Left ventricle myocardium inferior (tissue), 1 donor: ENCODE results near the gene NCK2. TPM values are rescaled to one million over a fixed set of nuclear protein-coding genes. Genes with fewer than 3 reads are reported as not detected.
A peak's percentile ranks its signal among the peaks of the same experiment; 100 is the strongest.

ENCODE experiments used
- DNase-seq: peaks from one replicate; pipeline ENCODE4 v3.0.0-alpha.2; 2020
- H3K27ac ChIP-seq: fragments of 200-600 bp; replicated peaks from 2 replicates; pipeline ENCODE4 v1.8.0; 2021
- H3K27me3 ChIP-seq: fragments of 200-600 bp; 2 replicates; pipeline ENCODE4 v1.8.0; 2021; ENCODE audit warnings: low read depth
- H3K36me3 ChIP-seq: fragments of 200-600 bp; 2 replicates; pipeline ENCODE4 v1.8.0; 2021
- H3K4me1 ChIP-seq: fragments of 200-600 bp; 2 replicates; pipeline ENCODE4 v1.8.0; 2021
- H3K4me3 ChIP-seq: fragments of 200-600 bp; 2 replicates; pipeline ENCODE4 v1.8.0; 2021; ENCODE audit warnings: mild to moderate bottlenecking, moderate library complexity
- H3K9me3 ChIP-seq: fragments of 200-600 bp; replicated peaks from 2 replicates; pipeline ENCODE4 v1.8.0; 2021
- intact Hi-C: fragments of 100-400 bp; cut with micrococcal nuclease; formaldehyde crosslinking; loops from one replicate; pipeline ENCODE4 v1.11.0; 2022
- total RNA-seq: library from RNA; stranded (reverse); fragmentation: NEBNext Ultra II Directional; extraction: Animal tissue kit (Norgen Biotek cat#: 25700); gene quantifications from one replicate; pipeline ENCODE4 v1.2.1, GENCODE V29; 2021
- TF ChIP-seq, protein P1 (sequence below): fragments of 200-600 bp; IDR thresholded peaks from 2 replicates; pipeline ENCODE4 v1.8.0; 2021; ENCODE audit warnings: antibody characterized with exemption, mild to moderate bottlenecking, borderline replicate concordance
- donor health status: DM: no; HTN: yes; CAD: no; lungs with severe emphysema.

Gene NCK2
- total RNA-seq, 1 donor from 2014 or later: 24.7 TPM

DNA sequence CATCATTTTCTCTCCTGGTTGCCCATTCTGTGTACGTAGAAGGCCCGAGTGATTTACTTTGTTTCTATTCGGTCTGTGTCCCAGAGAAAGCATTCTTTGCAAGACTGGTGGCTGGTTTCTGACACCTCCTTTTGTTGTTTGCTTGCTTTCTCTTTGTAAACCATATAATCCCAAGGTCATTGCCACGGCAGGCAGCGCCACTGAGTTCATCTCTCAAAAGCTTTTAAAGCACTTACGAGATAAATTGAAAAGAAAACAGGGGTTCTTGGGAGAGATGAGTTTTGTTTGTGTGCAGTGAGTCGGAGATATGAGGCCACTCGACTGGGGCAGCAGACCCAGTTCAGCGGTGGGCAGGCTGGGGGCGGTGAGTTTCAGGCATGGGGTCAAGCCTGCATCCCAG is 137.6 kb downstream of the NCK2 start:
- DNase-seq: no peak
- H3K9me3 ChIP-seq: peaks cover 7% of the 10 kb centered on the region
- H3K4me3 ChIP-seq: no peak overlapping the region
- H3K4me1 ChIP-seq: peaks cover 61% of the 10 kb centered on the region
- H3K36me3 ChIP-seq: peaks cover 15% of the 10 kb centered on the region
- TF ChIP-seq, protein P1, sequence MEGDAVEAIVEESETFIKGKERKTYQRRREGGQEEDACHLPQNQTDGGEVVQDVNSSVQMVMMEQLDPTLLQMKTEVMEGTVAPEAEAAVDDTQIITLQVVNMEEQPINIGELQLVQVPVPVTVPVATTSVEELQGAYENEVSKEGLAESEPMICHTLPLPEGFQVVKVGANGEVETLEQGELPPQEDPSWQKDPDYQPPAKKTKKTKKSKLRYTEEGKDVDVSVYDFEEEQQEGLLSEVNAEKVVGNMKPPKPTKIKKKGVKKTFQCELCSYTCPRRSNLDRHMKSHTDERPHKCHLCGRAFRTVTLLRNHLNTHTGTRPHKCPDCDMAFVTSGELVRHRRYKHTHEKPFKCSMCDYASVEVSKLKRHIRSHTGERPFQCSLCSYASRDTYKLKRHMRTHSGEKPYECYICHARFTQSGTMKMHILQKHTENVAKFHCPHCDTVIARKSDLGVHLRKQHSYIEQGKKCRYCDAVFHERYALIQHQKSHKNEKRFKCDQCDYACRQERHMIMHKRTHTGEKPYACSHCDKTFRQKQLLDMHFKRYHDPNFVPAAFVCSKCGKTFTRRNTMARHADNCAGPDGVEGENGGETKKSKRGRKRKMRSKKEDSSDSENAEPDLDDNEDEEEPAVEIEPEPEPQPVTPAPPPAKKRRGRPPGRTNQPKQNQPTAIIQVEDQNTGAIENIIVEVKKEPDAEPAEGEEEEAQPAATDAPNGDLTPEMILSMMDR: no peak
- intact Hi-C loops: loop anchor here (10.0 kb wide), 1 partner anchor 88 kb away; no protein-coding TSS in a partner anchor
- no peaks in the 10 kb centered on the region for H3K27me3 ChIP-seq
- H3K27ac ChIP-seq: no peak overlapping the region

DNA sequence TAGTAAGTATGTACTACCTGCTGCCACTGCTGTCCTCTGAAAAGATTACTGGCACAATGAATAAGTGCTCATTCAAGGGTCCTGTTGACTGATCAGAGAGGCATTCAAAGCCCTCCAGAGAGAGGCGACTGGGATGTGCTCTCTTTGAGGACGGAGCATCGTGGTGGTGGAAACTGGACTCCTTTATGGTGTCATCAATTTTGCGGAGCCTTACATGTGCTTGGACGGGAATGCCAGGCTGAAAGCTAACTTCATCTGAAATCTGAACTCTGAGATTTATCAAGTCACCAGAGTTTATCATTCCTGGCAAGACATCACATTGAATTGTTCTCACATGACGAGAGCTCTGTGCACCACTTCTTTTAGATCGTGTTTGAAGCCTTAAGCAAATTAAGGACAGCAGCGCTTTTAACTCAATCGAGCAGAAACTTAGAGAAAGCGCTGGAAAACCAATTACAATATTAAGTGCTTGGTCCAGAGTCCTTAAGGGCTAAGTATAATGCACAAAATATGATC is 138.3 kb downstream of the NCK2 start:
- intact Hi-C loops: loop anchor here (10.0 kb wide), 1 partner anchor 88 kb away; no protein-coding TSS in a partner anchor
- Histone ChIP-seq H3K27me3 (no peaks in the 10 kb centered on the region), H3K4me1 (peaks cover 61% of the 10 kb centered on the region), H3K4me3 (no peak overlapping the region), H3K27ac (peak overlapping the region; percentile 69), H3K9me3 (peaks cover 7% of the 10 kb centered on the region), H3K36me3 (peaks cover 15% of the 10 kb centered on the region)
- TF ChIP-seq, protein P1: no peak
- DNase-seq: no peak

DNA sequence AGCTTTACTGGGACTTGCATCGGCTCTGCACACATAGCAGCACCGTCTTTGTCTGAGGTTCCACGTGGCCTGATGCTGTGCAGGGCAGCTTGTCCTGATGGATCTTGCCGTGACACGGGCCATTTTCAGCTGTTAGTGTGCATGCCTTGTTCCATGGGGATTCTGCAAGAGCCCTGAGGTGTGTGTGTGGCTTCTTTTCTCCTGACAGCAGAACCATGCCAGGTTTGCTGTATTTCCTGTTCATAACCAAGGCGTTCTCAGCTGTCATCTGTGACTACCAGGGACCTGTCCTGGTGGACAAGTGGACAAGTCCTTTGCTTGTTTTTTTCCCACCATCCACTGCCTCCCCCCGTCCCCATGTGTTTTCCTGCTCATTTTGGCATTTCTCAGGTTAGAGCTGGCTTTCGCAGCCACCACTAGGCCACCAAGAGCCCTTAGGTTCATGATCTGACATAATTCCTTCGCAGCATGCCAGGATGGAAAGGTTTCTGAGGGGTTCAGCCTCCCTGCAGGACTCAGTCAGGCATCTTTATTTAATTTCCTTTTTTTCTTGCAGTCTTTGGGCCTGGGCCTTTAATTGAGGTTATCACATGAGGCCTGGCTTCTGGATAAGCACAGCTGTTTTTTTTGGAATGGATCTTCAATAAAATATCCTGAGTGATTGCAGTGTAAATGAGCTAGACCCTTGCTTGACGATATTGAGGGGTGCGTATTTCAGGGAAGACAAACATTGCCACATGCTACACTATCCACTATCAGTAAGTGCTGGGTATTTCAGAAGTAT is 139.4 kb downstream of the NCK2 start:
- Histone ChIP-seq H3K4me1 (peaks cover 67% of the 10 kb centered on the region), H3K27ac (peak overlapping the region; percentile 69), H3K36me3 (peaks cover 15% of the 10 kb centered on the region), H3K9me3 (peaks cover 12% of the 10 kb centered on the region), H3K4me3 (no peak overlapping the region), H3K27me3 (no peaks in the 10 kb centered on the region)
- no peak for DNase-seq
- intact Hi-C loops: loop anchor here (10.0 kb wide), 1 partner anchor 89 kb away; no protein-coding TSS in a partner anchor
- TF ChIP-seq, protein P1: no peak

DNA sequence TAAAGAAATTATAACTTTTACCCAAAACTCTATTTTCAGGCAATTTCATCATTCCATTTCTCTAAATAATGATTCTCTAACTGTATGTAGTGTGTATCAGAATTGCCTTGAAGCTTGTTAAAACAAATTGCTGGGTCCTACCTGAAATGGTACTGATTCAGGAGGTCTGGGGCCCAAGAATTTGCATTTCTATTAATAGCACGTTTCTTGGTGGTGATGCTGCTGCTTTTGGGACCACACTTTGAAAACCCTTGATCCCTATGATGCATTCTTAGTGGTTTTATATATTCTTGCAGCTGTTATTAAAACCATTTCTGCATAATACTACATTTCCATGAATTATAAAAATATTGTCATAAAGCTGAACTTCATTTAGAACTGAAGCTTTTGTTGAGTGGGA is 140.7 kb downstream of the NCK2 start:
- TF ChIP-seq, protein P1: no peak
- DNase-seq: no peak
- H3K36me3 ChIP-seq: peaks cover 15% of the 10 kb centered on the region
- peaks cover 75% of the 10 kb centered on the region for H3K4me1 ChIP-seq
- peaks cover 9% of the 10 kb centered on the region for H3K9me3 ChIP-seq
- no peak overlapping the region for H3K4me3 ChIP-seq
- no peaks in the 10 kb centered on the region for H3K27me3 ChIP-seq
- H3K27ac ChIP-seq: peak overlapping the region; percentile 69
- intact Hi-C loops: loop anchor here (10.0 kb wide), 1 partner anchor 91 kb away; no protein-coding TSS in a partner anchor

DNA sequence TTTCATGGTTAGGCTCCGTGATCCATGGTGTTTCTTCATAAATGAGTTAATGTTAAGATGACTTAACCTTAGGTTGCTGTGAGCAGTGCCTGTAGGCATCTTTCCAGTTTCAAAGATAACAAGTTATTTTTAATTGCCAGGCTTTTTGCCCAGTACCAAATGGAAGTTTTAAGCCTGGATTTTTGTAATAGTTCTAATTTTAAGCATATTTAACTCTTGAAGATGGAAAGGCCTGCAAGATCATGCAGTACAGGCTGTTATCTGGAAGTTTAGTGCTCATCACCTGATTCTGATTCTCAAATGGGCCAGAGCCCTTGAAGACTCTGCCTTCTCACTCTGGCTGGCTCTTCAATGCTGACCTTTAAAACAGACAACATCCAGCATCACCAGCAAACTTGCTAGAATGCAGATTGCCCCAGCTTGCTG is 141.3 kb downstream of the NCK2 start:
- H3K4me1 ChIP-seq: peaks cover 79% of the 10 kb centered on the region
- no peak for DNase-seq

More for the DNA sequence above, 141.3 kb downstream of the NCK2 start:
- Histone ChIP-seq H3K4me3 (no peak overlapping the region), H3K27ac (peak overlapping the region; percentile 69), H3K36me3 (peaks cover 15% of the 10 kb centered on the region), H3K27me3 (no peaks in the 10 kb centered on the region), H3K9me3 (peaks cover 9% of the 10 kb centered on the region)
- TF ChIP-seq, protein P1: no peak
- intact Hi-C loops: loop anchor here (10.0 kb wide), 1 partner anchor 91 kb away; no protein-coding TSS in a partner anchor
